ENCODE results near the gene BUB1B. TPM values are rescaled to one million over a fixed set of nuclear protein-coding genes. Genes with fewer than 3 reads are reported as not detected.

The BUB1B gene, protein sequence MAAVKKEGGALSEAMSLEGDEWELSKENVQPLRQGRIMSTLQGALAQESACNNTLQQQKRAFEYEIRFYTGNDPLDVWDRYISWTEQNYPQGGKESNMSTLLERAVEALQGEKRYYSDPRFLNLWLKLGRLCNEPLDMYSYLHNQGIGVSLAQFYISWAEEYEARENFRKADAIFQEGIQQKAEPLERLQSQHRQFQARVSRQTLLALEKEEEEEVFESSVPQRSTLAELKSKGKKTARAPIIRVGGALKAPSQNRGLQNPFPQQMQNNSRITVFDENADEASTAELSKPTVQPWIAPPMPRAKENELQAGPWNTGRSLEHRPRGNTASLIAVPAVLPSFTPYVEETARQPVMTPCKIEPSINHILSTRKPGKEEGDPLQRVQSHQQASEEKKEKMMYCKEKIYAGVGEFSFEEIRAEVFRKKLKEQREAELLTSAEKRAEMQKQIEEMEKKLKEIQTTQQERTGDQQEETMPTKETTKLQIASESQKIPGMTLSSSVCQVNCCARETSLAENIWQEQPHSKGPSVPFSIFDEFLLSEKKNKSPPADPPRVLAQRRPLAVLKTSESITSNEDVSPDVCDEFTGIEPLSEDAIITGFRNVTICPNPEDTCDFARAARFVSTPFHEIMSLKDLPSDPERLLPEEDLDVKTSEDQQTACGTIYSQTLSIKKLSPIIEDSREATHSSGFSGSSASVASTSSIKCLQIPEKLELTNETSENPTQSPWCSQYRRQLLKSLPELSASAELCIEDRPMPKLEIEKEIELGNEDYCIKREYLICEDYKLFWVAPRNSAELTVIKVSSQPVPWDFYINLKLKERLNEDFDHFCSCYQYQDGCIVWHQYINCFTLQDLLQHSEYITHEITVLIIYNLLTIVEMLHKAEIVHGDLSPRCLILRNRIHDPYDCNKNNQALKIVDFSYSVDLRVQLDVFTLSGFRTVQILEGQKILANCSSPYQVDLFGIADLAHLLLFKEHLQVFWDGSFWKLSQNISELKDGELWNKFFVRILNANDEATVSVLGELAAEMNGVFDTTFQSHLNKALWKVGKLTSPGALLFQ
- total RNA-seq: 1.7 and 2.3 TPM in 2 replicates

DNA sequence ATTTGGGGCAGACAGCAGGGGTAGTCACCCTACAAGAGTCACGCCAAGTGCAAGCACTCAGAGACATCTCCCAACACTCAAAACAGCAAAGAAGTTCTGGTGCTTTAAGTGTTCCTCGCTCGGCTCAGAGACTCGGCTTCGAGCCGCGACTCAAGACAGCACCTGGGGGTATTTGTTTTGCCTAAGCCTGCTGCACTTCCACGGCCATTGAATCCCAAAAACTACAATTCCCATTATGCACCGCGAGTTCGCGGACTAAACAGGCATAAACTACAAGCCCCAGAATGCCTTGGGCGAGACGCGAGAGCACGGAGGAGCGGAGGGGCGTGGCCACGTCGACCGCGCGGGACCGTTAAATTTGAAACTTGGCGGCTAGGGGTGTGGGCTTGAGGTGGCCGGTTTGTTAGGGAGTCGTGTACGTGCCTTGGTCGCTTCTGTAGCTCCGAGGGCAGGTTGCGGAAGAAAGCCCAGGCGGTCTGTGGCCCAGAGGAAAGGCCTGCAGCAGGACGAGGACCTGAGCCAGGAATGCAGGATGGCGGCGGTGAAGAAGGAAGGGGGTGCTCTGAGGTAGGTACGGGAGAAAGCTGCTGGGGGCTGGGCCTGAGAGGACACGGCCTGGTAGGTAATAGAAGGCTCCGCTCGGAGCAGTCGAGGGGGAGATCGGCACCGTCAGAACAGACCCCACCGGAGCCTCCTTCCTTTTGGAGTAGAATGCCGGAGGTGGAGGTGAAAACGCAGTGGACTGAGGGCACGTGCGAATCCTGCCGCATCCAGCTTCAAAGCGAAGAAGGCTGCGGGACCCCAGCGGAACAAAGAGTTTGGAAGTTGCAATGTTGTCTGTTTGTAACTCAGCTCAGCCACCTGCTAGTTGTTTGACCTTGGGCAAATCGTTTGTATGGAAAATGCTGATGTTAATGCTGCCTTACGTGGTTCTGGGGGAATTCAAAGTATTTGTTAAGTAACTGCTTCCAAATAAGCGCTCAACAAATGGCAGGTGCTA is at the start of gene BUB1B:
Gene BUB1B (plus strand): TSS at position 381 of the 1,000 bp plus-strand sequence. CDS start 152 bp downstream, at position 533.

DNA sequence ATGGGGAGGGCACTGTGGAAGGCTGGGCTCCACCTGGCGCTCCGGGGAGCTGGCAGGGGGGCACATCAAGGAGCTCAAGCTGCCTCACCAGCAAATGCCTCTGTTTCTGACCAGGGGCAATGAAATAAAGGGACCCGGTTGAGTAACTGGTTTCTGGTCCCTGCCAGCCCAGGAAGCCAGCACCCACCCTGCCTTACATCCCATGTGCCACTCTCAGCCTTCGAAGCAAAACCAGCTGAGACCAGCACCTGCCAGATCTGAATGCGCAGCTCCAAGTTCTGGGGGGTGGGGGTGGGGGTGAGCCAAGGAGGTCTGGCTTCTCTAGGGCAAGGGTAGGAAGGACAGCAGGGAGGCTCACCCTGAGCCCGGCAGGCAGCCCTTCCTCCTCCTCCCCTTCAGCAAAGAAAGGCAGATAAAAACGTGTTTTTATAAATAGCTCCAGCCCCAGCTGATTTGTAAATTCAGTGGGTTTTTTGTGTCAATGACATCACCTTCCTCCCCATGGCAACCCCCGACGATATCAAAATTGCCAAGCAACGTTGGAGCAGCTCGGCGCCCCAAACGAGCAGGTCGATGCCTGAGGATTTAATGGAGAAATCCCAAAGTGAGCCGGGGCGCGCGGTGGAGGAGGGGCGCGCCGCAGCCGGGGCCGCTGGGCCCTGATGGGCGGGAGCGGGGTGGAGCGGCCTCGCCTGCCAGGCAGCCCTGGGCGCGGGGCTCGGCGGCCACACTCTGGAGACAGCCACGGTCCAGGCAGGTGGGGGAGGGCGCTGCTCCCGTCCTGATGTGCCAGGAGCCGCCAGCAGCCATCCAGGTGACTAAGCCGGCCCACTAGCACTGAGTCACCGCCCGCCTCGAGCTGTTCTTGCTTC is 77.9 kb downstream of the BUB1B start, which contains the start of gene PAK6:
Gene PAK6 (plus strand): TSS at position 532 of the 872 bp plus-strand sequence. CDS start 25,723 bp downstream, outside the sequence.

Other genes with a start within 250 kb of the BUB1B start
- 2.6 and 23.9 TPM in 2 replicates for gene GPR176, start 240.8 kb upstream of the BUB1B start, total RNA-seq
- 54.2 and 55.0 TPM in 2 replicates for gene EIF2AK4, start 227.0 kb upstream of the BUB1B start, total RNA-seq
- 101 and 108 TPM in 2 replicates for gene SRP14, start 121.9 kb upstream of the BUB1B start, total RNA-seq
- 0.85 and 2.4 TPM in 2 replicates for gene BMF, start 52.2 kb upstream of the BUB1B start, total RNA-seq
- 12.8 and 13.4 TPM in 2 replicates for gene PAK6, start 78.0 kb downstream of the BUB1B start, total RNA-seq
- not detected in 2 replicates for gene ANKRD63, start 122.0 kb downstream of the BUB1B start, total RNA-seq
- under 0.01 TPM in 1 of 2 replicates, not detected in the other for gene PLCB2, start 146.9 kb downstream of the BUB1B start, total RNA-seq
- 8.3 and 10.6 TPM in 2 replicates for gene INAFM2, start 162.6 kb downstream of the BUB1B start, total RNA-seq
- 5.3 and 36.4 TPM in 2 replicates for gene CCDC9B, start 179.9 kb downstream of the BUB1B start, total RNA-seq
- not detected in 2 replicates for gene PHGR1, start 190.0 kb downstream of the BUB1B start, total RNA-seq
- gene DISP2, start 197.2 kb downstream of the BUB1B start, total RNA-seq: under 0.01 TPM in 2 replicates
- 36.1 and 38.2 TPM in 2 replicates for gene KNSTRN, start 221.7 kb downstream of the BUB1B start, total RNA-seq
- 18.3 and 21.9 TPM in 2 replicates for gene IVD, start 244.7 kb downstream of the BUB1B start, total RNA-seq

All from tracheal epithelial cell (primary cell).